IMR-90 (cell line): ENCODE measurements around the gene SMIM33. TPM values are rescaled to one million over a fixed set of nuclear protein-coding genes. Genes with fewer than 3 reads are reported as not detected.
A peak's percentile ranks its signal among the peaks of the same experiment; 100 is the strongest.

Experiments used
- ATAC-seq: fragments of 200-7000 bp; cut with Tn5 transposase; 2 replicates; pipeline ENCODE4 v1.9.1; 2020; ENCODE audit warnings: low read depth, mild to moderate bottlenecking, moderate library complexity
- BruUV-seq: library from RNA; stranded (reverse); fragments of 400-500 nt; replicated peaks from 2 replicates; lab custom pipeline; 2021; lab: Mats Ljungman, UMichigan
- CTCF ChIA-PET: fragments of 300-600 bp; formaldehyde crosslinking; extraction: SDS; loops from one replicate; lab custom pipeline; 2021; ENCODE audit warnings: antibody characterized with exemption; lab: Yijun Ruan, JAX
- POLR2A ChIA-PET: fragments of 300-600 bp; sonication (Branson Sonifier 250); formaldehyde crosslinking; loops from one replicate; lab custom pipeline; 2022; ENCODE audit warnings: antibody characterized with exemption; ENCODE audit not compliant: unreplicated experiment; lab: Charles Lee
- DNase-seq: peaks from one replicate; pipeline ENCODE4 v3.0.0; 2013
- H2AFZ ChIP-seq: replicated peaks from 2 replicates; pipeline ENCODE3; 2013; ENCODE audit warnings: low read length, mild to moderate bottlenecking; ENCODE audit not compliant: poor library complexity
- H2AK5ac ChIP-seq: 2 replicates; pipeline ENCODE4 v1.6.1; 2013; ENCODE audit warnings: low read depth, low read length, inconsistent platforms
- H2AK9ac ChIP-seq: replicated peaks from 2 replicates; pipeline ENCODE3; 2013; ENCODE audit warnings: mild to moderate bottlenecking, low read depth, low read length, moderate library complexity; ENCODE audit not compliant: poor library complexity
- H2BK120ac ChIP-seq: 2 replicates; pipeline ENCODE4 v1.6.1; 2013; ENCODE audit warnings: low read depth, low read length, inconsistent platforms
- H2BK15ac ChIP-seq: 3 replicates; pipeline ENCODE4 v1.6.1; 2013; ENCODE audit warnings: low read depth, low read length, inconsistent platforms
- H2BK20ac ChIP-seq: 2 replicates; pipeline ENCODE4 v1.6.1; 2013; ENCODE audit warnings: low read depth, mild to moderate bottlenecking, inconsistent platforms, low read length, moderate library complexity
- H2BK5ac ChIP-seq: 2 replicates; pipeline ENCODE4 v1.6.1; 2013; ENCODE audit warnings: mild to moderate bottlenecking, low read depth, low read length, inconsistent platforms; ENCODE audit not compliant: poor library complexity, severe bottlenecking
- H3K14ac ChIP-seq: replicated peaks from 2 replicates; pipeline ENCODE4 v1.6.1; 2013; ENCODE audit warnings: low read depth, low read length, inconsistent platforms
- H3K18ac ChIP-seq: 2 replicates; pipeline ENCODE4 v1.6.1; 2013; ENCODE audit warnings: low read depth, low read length, control low read depth
- H3K23ac ChIP-seq: 2 replicates; pipeline ENCODE4 v1.6.1; 2013; ENCODE audit warnings: low read depth, low read length, inconsistent platforms
- H3K27ac ChIP-seq: 2 replicates; pipeline ENCODE4 v1.5.1; 2013; ENCODE audit warnings: mild to moderate bottlenecking, control low read depth, low read length; ENCODE audit not compliant: insufficient read depth
- H3K27me3 ChIP-seq: 2 replicates; pipeline ENCODE4 v1.6.1; 2013; ENCODE audit warnings: low read length; ENCODE audit not compliant: control insufficient read depth, insufficient read depth
- H3K36me3 ChIP-seq: 2 replicates; pipeline ENCODE4 v1.6.1; 2013; ENCODE audit warnings: low read length, mixed read lengths; ENCODE audit not compliant: control insufficient read depth, insufficient read depth
- H3K4ac ChIP-seq: 2 replicates; pipeline ENCODE4 v1.6.1; 2013; ENCODE audit warnings: low read depth, low read length, inconsistent platforms
- H3K4me1 ChIP-seq: 2 replicates; pipeline ENCODE4 v1.6.1; 2013; ENCODE audit warnings: low read length, mixed read lengths; ENCODE audit not compliant: control insufficient read depth, insufficient read depth
- H3K4me2 ChIP-seq: 2 replicates; pipeline ENCODE4 v1.6.1; 2013; ENCODE audit warnings: low read depth, mild to moderate bottlenecking, control low read depth, low read length, moderate library complexity
- H3K4me3 ChIP-seq: 2 replicates; pipeline ENCODE4 v1.5.1; 2013; ENCODE audit warnings: low read depth, mild to moderate bottlenecking, control low read depth, low read length, moderate library complexity; ENCODE audit not compliant: insufficient read depth
- H3K56ac ChIP-seq: 2 replicates; pipeline ENCODE4 v1.6.1; 2013; ENCODE audit warnings: low read length, inconsistent platforms; ENCODE audit not compliant: insufficient read depth; ENCODE audit errors: extremely low read depth
- H3K79me1 ChIP-seq, 2 experiments: 2 replicates each; pipeline ENCODE4 v1.6.1; 2013; ENCODE audit warnings: low read length in 2 of 2, inconsistent platforms in 1 of 2, low read depth in 1 of 2
- H3K9ac ChIP-seq: 2 replicates; pipeline ENCODE4 v1.6.1; 2013; ENCODE audit warnings: low read depth, low read length, control low read depth
- H3K9me1 ChIP-seq: 2 replicates; pipeline ENCODE4 v1.6.1; 2013; ENCODE audit warnings: low read length, inconsistent platforms; ENCODE audit not compliant: insufficient read depth
- H3K9me3 ChIP-seq: 2 replicates; pipeline ENCODE4 v1.6.1; 2013; ENCODE audit warnings: low read length; ENCODE audit not compliant: control insufficient read depth, insufficient read depth
- H4K20me1 ChIP-seq: 2 replicates; pipeline ENCODE4 v1.6.1; 2013; ENCODE audit warnings: low read length, inconsistent platforms; ENCODE audit not compliant: insufficient read depth
- H4K5ac ChIP-seq: 2 replicates; pipeline ENCODE4 v1.6.1; 2013; ENCODE audit warnings: mild to moderate bottlenecking, low read depth, low read length, control low read depth
- H4K8ac ChIP-seq, 2 experiments: 2 replicates each; pipeline ENCODE4 v1.6.1; 2013; ENCODE audit warnings: low read depth in 2 of 2, low read length in 2 of 2, control low read depth in 1 of 2, inconsistent platforms in 1 of 2
- H4K91ac ChIP-seq: 2 replicates; pipeline ENCODE4 v1.6.1; 2013; ENCODE audit warnings: low read depth, low read length, inconsistent platforms; ENCODE audit not compliant: insufficient read depth
- BHLHE40 ChIP-seq: fragments of 150-350 bp; IDR thresholded peaks from 2 replicates; pipeline ENCODE4 v1.6.1; 2016; ENCODE audit warnings: mild to moderate bottlenecking, low read depth, low read length
- CEBPB ChIP-seq: IDR thresholded peaks from 2 replicates; pipeline ENCODE4 v1.6.1; 2012; ENCODE audit warnings: low read depth, low read length, improper control_type of control experiment
- CHD1 ChIP-seq: IDR thresholded peaks from 2 replicates; pipeline ENCODE4 v1.6.1; 2012; ENCODE audit warnings: low read depth, low read length, improper control_type of control experiment
- ELK1 ChIP-seq: fragments of 150-350 bp; IDR thresholded peaks from 2 replicates; pipeline ENCODE4 v1.6.1; 2016; ENCODE audit warnings: low read depth, mild to moderate bottlenecking, low read length, moderate library complexity, borderline replicate concordance
- MAZ ChIP-seq: IDR thresholded peaks from 2 replicates; pipeline ENCODE4 v1.6.1; 2012; ENCODE audit warnings: low read depth, mild to moderate bottlenecking, low read length, improper control_type of control experiment, moderate library complexity, borderline replicate concordance
- MXI1 ChIP-seq: IDR thresholded peaks from 2 replicates; pipeline ENCODE4 v1.6.1; 2012; ENCODE audit warnings: low read depth, mild to moderate bottlenecking, low read length, moderate library complexity, borderline replicate concordance
- NFE2L2 ChIP-seq: fragments of 150-350 bp; IDR thresholded peaks from 2 replicates; pipeline ENCODE4 v1.6.1; 2016; ENCODE audit warnings: low read depth, mild to moderate bottlenecking, low read length
- POLR2A ChIP-seq: IDR thresholded peaks from 2 replicates; pipeline ENCODE4 v1.6.1; 2012; ENCODE audit warnings: mild to moderate bottlenecking, low read depth, low read length
- RAD21 ChIP-seq: IDR thresholded peaks from 2 replicates; pipeline ENCODE4 v1.6.1; 2012; ENCODE audit warnings: low read length, improper control_type of control experiment
- RCOR1 ChIP-seq: IDR thresholded peaks from 2 replicates; pipeline ENCODE4 v1.6.1; 2012; ENCODE audit warnings: mild to moderate bottlenecking, low read length, improper control_type of control experiment; ENCODE audit not compliant: insufficient replicate concordance
- SMC3 ChIP-seq: fragments of 150-350 bp; IDR thresholded peaks from 2 replicates; pipeline ENCODE4 v1.6.1; 2016; ENCODE audit warnings: low read depth, mild to moderate bottlenecking, antibody characterized with exemption, low read length, moderate library complexity
- WGBS, 2 experiments: methylation state at CpG; one replicate each; pipeline versions ENCODE4 v1.1.5 to v1.1.7; 2013; ENCODE audit warnings: missing lambda C conversion rate in 2 of 2; ENCODE audit not compliant: insufficient read length in 1 of 2; ENCODE audit errors: extremely low coverage in 2 of 2; 5-methylcytosine and 5-hydroxymethylcytosine counted together
- dilution Hi-C: fragments of 300-500 bp; cut with HindIII; formaldehyde crosslinking; loops from one replicate; pipeline ENCODE4 v1.14.3; 2018; ENCODE audit warnings: low sequenced_read_pairs; ENCODE audit not compliant: unreplicated experiment
- in situ Hi-C: fragments of 300-500 bp; cut with MboI; formaldehyde crosslinking; loops from 3 replicates; pipeline ENCODE4 v1.14.3; 2019; ENCODE audit warnings: low sequenced_read_pairs, inconsistent platforms, mixed read lengths
- intact Hi-C: fragments of 100-400 bp; cut with micrococcal nuclease; formaldehyde crosslinking; loops from 2 replicates; pipeline ENCODE4 v1.10.0; 2022
- polyA plus RNA-seq, 3 experiments: library from polyadenylated mRNA; depleted of rRNA; stranded (reverse); fragments of >200 nt; gene quantifications; 2 replicates each; pipeline ENCODE4 v1.2.3, GENCODE V29; 2012; ENCODE audit warnings: low replicate concordance in 1 of 3
- total RNA-seq: library from RNA; depleted of rRNA; stranded (reverse); fragments of >200 nt; gene quantifications from 2 replicates; pipeline ENCODE4 v1.2.3, GENCODE V29; 2012
- TF ChIP-seq, protein P1 (sequence below): conservative IDR thresholded peaks from 2 replicates; pipeline ENCODE4 v1.5.1; 2012; ENCODE audit warnings: mild to moderate bottlenecking, low read depth, low read length, improper control_type of control experiment
- TF ChIP-seq, protein P2 (sequence below): fragments of 150-350 bp; IDR thresholded peaks from 2 replicates; pipeline ENCODE4 v1.6.1; 2017; ENCODE audit warnings: mild to moderate bottlenecking, antibody characterized with exemption, low read length, low read depth

SMIM33 gene
- total and polyA plus RNA-seq, 2 of the 4 experiments (the other 2 are of a cell fraction), result not detected

DNA sequence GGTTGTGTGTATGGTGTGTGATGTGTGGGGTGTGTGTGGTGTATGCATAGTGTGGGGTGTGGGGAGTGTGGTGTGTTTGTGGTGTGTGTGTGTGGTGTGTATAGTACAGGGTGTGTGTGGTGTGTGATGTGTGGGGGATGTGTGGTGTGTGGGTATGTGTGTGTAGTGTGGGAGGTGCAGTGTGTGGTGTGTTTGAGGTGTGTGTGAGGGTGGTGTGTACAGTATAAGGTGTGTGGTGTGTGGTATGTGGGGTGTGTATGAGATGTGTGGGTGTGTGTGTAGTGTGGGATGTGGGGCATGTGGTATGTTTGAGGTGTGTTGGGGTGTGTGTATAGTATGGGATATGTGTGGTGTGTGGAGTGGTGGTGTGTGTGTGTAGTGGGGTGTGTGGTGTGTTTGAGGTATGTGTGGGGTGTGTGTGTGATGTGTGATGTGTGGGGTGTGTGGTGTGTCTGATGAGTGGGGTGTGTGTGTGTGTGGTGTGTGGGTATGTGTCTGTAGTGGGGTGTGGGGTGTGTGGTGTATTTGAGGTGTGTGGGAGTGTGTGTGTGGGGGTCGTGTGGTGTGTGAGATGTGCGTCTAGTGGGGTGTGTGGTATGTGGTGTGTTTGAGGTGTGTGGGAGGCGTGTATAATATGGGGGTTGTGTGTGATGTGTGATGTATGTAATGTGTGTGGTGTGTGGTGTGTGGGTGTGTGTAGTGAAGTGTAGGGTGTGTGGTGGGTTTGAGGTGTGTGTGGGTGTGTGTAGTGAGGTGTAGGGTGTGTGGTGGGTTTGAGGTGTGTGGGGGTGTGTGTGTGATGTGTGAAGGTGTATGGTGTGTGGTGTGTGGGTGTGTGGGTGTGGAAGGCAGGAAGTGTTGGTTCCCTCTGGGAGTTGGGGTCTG is 16.9 kb upstream of the SMIM33 start:
- Histone ChIP-seq H4K91ac (no peak overlapping the region), H2BK120ac (no peak overlapping the region), H4K5ac (no peak overlapping the region), H3K9me3 (no peaks in the 10 kb centered on the region), H3K14ac (no peak overlapping the region; the same call in 1 of the 2 replicates), H4K8ac (no peak overlapping the region), H3K79me1 (no peaks in the 10 kb centered on the region; a peak in 1 of 4 replicates), H4K20me1 (no peaks in the 10 kb centered on the region), H3K9me1 (peaks cover 32% of the 10 kb centered on the region), H3K4me3 (no peak overlapping the region), H2BK15ac (peak overlapping the region; percentile 50; the same call in 1 of the 3 replicates), H3K4ac (peak overlapping the region; percentile 50), H3K9ac (no peak overlapping the region), H3K36me3 (no peaks in the 10 kb centered on the region), H3K18ac (no peak overlapping the region), H3K4me2 (no peak overlapping the region), H2BK20ac (0 out of 2 replicates have a peak overlapping the region, but pooled peaks have one; percentile 7), H2AK9ac (peak overlapping the region; percentile 55), H3K4me1 (peaks cover under 1% of the 10 kb centered on the region), H3K56ac (no peak overlapping the region), H2AFZ (peak overlapping the region; percentile 51), H3K23ac (no peak overlapping the region), H2BK5ac (peak overlapping the region; percentile 91), H3K27ac (no peak overlapping the region), H2AK5ac (peak overlapping the region; percentile 66), H3K27me3 (no peaks in the 10 kb centered on the region)
- dilution Hi-C loops, result no loop called here
- TF ChIP-seq POLR2A (no peak), RCOR1 (no peak), NFE2L2 (no peak), MXI1 (no peak), RAD21 (no peak), CHD1 (no peak), BHLHE40 (no peak), CEBPB (no peak), MAZ (no peak), SMC3 (no peak), ELK1 (no peak)
- TF ChIP-seq, protein P1, sequence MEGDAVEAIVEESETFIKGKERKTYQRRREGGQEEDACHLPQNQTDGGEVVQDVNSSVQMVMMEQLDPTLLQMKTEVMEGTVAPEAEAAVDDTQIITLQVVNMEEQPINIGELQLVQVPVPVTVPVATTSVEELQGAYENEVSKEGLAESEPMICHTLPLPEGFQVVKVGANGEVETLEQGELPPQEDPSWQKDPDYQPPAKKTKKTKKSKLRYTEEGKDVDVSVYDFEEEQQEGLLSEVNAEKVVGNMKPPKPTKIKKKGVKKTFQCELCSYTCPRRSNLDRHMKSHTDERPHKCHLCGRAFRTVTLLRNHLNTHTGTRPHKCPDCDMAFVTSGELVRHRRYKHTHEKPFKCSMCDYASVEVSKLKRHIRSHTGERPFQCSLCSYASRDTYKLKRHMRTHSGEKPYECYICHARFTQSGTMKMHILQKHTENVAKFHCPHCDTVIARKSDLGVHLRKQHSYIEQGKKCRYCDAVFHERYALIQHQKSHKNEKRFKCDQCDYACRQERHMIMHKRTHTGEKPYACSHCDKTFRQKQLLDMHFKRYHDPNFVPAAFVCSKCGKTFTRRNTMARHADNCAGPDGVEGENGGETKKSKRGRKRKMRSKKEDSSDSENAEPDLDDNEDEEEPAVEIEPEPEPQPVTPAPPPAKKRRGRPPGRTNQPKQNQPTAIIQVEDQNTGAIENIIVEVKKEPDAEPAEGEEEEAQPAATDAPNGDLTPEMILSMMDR, result no peak
- TF ChIP-seq, protein P2, sequence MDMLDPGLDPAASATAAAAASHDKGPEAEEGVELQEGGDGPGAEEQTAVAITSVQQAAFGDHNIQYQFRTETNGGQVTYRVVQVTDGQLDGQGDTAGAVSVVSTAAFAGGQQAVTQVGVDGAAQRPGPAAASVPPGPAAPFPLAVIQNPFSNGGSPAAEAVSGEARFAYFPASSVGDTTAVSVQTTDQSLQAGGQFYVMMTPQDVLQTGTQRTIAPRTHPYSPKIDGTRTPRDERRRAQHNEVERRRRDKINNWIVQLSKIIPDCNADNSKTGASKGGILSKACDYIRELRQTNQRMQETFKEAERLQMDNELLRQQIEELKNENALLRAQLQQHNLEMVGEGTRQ, result no peak
- 100% methylated on average over 1 to 3 of the region's 3 CpGs for WGBS, 2 experiments
- in situ Hi-C loops, result no loop called here
- no peak for ATAC-seq
- no TSS peak for BruUV-seq
- intact Hi-C loops, result no loop called here
- ChIA-PET POLR2A (no interaction called here), CTCF (no interaction called here)
- DNase-seq, result no peak
